HG03575 (cell line): Measurements from ENCODE around the gene AKAP6.

Experiments
- ATAC-seq: cut with Tn5 transposase; IDR thresholded peaks from one replicate; pipeline ENCODE4 v1.9.1; 2021; ENCODE audit not compliant: unreplicated experiment, insufficient number of reproducible peaks, low FRiP score; ENCODE audit errors: extremely low read depth

The AKAP6 gene

GRCh38 chr14:32495435-32495734 is 166.3 kb downstream of the AKAP6 start:
- ATAC-seq, result no peak

DNA sequence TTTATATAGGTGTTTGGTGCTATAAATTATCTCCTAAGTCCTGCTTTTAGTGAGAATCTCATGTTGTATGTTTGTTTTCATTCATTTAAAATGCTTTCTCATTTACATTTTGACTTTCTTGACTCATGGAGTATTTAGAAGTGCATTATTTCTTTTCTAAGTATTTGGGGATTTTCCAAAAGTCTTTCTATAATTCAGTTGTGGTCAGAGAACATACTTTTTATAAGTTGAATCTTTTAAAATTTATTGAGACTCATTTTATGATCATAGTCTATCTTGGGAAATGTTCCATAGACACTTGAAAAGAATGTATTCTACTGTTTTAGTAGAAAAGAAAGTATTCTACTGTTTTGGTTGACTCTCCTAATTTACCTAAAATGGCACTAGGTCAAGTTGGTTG is 168.2 kb downstream of the AKAP6 start:
- no peak for ATAC-seq

- no peak for ATAC-seq
Measured at GRCh38 chr14:32507029-32507984, 178.2 kb downstream of the AKAP6 start.

DNA sequence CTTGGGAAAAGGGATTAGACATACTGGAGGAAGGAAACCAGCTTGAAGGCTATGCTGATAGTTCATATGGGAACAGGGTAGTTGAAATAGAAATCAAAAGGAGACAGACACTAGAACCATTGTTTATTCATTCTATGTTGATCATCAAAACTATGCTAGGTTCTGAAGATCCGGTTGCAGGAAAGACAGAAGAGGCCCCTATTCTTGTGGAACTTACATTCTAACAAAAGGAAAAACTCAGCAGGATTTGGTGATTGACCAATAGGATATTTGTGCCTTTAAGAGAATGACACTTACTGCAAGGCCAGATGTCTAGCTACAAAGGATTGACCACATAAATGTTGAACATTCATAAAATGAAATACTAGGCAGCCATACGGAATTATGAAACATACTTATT is 179.2 kb downstream of the AKAP6 start:
- no peak for ATAC-seq

DNA sequence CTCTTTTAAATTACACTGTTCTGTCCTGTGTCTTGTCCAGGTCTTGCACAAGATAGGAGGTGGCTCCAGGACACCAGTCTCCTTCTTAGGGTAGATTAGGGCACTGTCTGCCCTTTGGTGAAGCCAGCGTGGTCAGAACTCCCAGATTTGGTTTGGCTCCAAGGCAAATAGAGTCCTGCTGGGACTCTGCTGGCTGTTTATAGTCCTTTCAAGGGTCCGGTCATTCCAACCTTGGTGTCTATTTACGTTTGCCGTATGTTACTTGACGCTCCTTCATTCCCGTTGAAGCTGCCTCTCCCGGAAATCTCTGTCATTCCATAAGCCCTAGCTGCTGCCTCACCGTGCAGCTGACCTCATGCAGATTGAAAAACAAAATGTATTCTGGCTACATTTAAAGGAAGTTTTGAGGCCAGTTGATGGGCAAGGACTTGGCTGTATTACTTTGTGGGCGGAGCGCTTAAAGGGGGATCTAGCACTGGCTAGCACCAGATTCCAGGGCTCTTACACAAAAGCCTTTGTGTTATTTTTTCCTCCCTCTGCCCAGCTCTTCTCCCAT is 180.6 kb downstream of the AKAP6 start:
- ATAC-seq, result no peak

DNA sequence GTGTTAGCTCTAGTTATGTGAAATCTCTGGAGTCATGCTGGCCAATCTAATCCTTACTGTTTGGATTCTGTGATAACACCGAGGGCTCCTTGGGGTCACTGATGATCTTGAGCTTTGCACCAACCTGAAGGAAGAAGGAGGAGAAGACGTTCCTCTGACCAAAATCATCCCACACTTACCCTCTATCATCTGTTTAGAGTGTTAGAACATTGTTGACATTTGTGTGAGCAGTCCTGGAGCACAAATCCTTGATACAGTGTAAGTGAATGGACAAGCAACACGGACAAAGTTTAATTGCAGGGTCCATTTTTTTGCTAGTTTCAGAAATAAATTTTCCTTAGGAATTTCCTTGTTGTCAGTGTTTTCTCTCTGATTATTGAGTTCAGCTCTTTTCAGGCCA is 181.7 kb downstream of the AKAP6 start:
- no peak for ATAC-seq

DNA sequence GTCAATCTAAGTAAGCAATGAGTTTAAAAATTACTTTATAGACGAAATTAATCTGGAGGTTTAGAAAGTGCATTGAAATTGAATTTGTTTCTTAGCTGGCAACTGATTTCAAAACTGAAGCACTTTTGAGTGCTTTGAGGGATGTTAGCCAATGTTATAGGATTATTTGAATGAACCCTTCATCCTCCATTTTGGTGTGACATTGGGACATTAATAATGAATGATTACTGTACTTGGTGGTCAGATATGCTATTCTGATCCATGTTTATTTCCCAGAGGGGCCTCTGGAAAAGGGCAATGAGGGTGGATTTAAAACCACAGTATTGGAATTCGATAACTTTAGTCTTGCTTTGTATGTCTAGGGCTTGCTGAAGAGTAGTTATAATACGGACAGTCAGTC is 183.2 kb downstream of the AKAP6 start:
- no peak for ATAC-seq

DNA sequence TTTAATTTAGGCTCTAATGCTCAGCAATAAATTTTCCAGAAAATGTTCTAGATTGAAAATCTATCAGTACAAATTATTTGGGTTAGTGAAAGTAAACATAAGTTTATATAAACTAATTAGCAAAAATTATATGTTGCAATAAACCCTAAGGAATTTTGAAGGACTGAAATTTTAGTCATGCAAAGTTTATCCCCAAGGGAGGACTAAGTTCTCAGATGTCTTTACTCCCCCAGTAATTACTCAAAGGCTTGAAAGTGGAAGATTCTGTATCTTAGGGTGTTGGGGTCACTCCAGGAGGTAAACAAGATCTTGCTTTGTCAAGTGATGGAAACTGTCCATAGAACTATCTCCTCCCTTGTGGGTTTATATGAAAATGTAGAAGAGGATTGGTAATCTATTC is 183.7 kb downstream of the AKAP6 start:
- ATAC-seq, result no peak

- no peak for ATAC-seq
Measured at GRCh38 chr14:32513571-32514009, 184.5 kb downstream of the AKAP6 start.

GRCh38 chr14:32514236-32514635 is 185.1 kb downstream of the AKAP6 start:
- ATAC-seq, result no peak

DNA sequence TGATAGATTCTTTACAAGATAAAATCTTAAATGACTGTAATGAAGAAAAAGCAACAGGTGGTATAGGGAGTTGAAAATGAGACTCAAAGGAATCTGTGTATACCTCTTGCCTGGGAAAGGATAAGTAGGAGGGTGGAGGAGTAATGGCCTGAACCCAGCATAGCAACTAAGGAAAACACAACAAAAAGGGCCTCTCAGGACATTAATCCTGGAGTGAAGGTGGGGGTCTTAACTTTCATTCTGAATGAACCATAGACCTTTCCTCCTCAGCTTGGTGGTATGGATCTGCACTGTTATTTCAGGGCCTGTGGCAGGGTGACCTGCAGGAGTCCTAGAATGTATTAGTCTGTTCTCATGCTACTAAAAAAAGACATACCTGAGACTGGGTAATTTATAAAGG is 185.6 kb downstream of the AKAP6 start:
- no peak for ATAC-seq

- ATAC-seq, result no peak
Measured at GRCh38 chr14:32524609-32525375, 195.7 kb downstream of the AKAP6 start.

- no peak for ATAC-seq
Measured at GRCh38 chr14:32525591-32525990, 196.5 kb downstream of the AKAP6 start.

- no peak for ATAC-seq
Measured at GRCh38 chr14:32530800-32531199, 201.7 kb downstream of the AKAP6 start.

DNA sequence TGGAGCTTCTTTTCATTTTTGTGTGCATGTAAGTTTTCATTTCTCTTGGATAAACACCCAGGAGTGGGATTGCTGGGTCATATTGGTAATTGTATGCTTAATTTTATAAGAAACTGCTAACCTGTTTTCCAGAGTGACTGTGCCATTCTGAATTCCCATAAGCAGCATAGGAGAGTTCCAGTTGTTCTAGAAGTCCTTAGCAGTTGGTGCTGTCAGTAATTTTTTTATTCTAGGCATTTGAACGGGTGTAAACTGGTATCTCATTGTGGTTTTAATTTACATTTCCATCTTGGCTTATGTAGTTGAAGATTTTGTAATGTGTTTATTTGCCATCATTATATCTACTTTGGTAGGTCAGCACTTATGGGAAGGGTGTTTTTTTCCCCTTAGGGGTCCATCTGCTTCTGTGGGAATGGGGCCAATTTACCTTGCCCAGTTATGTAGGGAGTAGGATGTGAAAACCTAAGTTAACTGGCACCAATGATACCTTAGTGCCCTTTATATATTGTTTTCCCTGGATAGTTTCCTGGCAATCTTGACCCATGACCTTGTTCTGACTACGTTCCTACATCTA is 202.9 kb downstream of the AKAP6 start:
- ATAC-seq, result no peak

- no peak for ATAC-seq
Measured at GRCh38 chr14:32534145-32534544, 205.0 kb downstream of the AKAP6 start.

DNA sequence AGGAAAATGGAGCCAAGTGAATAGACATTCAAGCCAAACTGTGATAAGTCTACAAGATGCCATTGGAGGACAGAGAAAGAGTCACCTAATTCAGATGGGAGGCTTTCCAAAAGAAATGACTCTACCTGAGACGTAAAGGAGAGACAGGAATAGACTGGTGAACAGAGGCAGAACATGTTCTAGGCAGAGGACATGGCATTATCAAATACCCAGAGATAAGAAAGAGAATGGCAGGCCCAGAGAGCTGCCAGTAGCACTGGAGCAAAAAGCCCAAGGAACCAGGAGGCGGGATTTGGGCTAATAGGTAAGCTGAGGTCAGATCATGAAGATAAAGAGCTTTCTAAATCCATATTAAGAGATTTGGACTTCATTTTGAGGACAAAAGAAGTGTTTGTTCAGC is 207.1 kb downstream of the AKAP6 start:
- ATAC-seq, result no peak

- no peak for ATAC-seq
Measured at GRCh38 chr14:32537166-32537565, 208.1 kb downstream of the AKAP6 start.

DNA sequence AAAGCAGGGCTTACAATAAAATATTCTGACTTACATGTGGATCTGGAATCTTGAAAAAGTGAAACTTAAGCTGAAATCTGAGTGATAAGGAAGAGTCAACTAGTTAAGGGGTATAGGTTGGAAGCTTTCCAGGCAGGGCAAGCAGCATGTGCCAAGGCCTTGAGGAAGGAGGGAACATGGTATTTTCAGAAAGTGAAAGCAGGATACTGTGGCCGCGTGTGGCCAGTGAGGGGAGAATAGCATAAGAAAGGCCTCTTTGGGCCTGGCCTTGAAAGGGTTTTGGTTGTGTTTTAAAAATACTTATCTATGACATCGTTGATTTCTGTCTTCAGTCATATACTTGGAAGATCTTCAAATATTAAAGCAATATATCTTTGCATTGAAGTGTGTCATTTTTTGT is 213.4 kb downstream of the AKAP6 start:
- ATAC-seq, result no peak

DNA sequence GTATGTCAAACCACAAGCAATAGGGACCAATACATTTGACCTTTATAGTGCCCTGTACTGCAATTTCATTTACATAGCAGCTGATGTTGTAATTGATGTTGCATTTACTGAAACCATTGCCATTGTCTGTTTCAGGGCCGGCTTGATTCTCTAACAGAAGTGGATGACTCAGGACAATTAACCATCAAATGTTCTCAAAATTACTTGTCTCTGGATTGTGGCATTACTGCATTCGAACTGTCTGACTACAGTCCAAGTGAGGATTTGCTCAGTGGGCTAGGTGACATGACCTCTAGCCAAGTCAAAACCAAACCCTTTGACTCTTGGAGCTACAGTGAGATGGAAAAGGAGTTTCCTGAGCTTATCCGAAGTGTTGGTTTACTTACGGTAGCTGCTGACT is 216.0 kb downstream of the AKAP6 start:
- ATAC-seq, result no peak
